PFSK-1 (cell line): Measurements from ENCODE around the gene TUBGCP3.

Experiments used
- FOXP2 ChIP-seq: optimal IDR thresholded peaks from 2 replicates; pipeline ENCODE3; 2011; ENCODE audit warnings: borderline replicate concordance, control low read depth, inconsistent platforms; ENCODE audit not compliant: insufficient read depth; ENCODE audit errors: extremely low read length, extremely low read depth
- POLR2AphosphoS5 ChIP-seq: IDR thresholded peaks from 2 replicates; pipeline ENCODE4 v1.6.1; 2012; ENCODE audit warnings: low read depth, mild to moderate bottlenecking, control low read depth, low read length, moderate library complexity
- TAF1 ChIP-seq: IDR thresholded peaks from 2 replicates; pipeline ENCODE4 v1.6.1; 2012; ENCODE audit warnings: low read length, control low read depth, borderline replicate concordance; ENCODE audit not compliant: insufficient read depth
- TF ChIP-seq, protein P1 (sequence below), 2 experiments: IDR thresholded peaks; 2 replicates each; pipeline versions ENCODE4 v1.6.1 to v1.8.0; 2011 to 2012; ENCODE audit warnings: low read depth in 2 of 2, low read length in 2 of 2, control low read depth in 1 of 2, inconsistent platforms in 1 of 2, mild to moderate bottlenecking in 1 of 2, moderate library complexity in 1 of 2; ENCODE audit not compliant: insufficient read depth in 1 of 2

- TF ChIP-seq POLR2AphosphoS5 (no peak), TAF1 (no peak), FOXP2 (no peak)
- TF ChIP-seq, protein P1, sequence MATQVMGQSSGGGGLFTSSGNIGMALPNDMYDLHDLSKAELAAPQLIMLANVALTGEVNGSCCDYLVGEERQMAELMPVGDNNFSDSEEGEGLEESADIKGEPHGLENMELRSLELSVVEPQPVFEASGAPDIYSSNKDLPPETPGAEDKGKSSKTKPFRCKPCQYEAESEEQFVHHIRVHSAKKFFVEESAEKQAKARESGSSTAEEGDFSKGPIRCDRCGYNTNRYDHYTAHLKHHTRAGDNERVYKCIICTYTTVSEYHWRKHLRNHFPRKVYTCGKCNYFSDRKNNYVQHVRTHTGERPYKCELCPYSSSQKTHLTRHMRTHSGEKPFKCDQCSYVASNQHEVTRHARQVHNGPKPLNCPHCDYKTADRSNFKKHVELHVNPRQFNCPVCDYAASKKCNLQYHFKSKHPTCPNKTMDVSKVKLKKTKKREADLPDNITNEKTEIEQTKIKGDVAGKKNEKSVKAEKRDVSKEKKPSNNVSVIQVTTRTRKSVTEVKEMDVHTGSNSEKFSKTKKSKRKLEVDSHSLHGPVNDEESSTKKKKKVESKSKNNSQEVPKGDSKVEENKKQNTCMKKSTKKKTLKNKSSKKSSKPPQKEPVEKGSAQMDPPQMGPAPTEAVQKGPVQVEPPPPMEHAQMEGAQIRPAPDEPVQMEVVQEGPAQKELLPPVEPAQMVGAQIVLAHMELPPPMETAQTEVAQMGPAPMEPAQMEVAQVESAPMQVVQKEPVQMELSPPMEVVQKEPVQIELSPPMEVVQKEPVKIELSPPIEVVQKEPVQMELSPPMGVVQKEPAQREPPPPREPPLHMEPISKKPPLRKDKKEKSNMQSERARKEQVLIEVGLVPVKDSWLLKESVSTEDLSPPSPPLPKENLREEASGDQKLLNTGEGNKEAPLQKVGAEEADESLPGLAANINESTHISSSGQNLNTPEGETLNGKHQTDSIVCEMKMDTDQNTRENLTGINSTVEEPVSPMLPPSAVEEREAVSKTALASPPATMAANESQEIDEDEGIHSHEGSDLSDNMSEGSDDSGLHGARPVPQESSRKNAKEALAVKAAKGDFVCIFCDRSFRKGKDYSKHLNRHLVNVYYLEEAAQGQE (IDR thresholded peaks at IDR 0.05; ENCODE audit: insufficient read depth in 1 of 2, low read depth in 2 of 2, low read length in 2 of 2), result no peak
Observed at GRCh38 chr13:112449545-112449930, 138.4 kb downstream of the TUBGCP3 start.
